GM12875 (cell line): ENCODE data around the gene TRIO.
"Not testable (repeated sequence)": the region's sequence is repeated elsewhere in the genome, so short reads cannot be mapped to it uniquely, and the experiment has no call there.

Experiments
- H3K4me3 ChIP-seq: one replicate; pipeline ENCODE4 v1.5.1; 2011; ENCODE audit warnings: low read depth, low read length, control low read depth
- TF ChIP-seq, protein P1 (sequence below): IDR thresholded peaks from 2 replicates; pipeline ENCODE4 v1.5.1; 2011; ENCODE audit warnings: low read depth, mild to moderate bottlenecking, control low read depth, inconsistent platforms, low read length, moderate library complexity, borderline replicate concordance; ENCODE audit not compliant: insufficient read depth

The TRIO gene

DNA sequence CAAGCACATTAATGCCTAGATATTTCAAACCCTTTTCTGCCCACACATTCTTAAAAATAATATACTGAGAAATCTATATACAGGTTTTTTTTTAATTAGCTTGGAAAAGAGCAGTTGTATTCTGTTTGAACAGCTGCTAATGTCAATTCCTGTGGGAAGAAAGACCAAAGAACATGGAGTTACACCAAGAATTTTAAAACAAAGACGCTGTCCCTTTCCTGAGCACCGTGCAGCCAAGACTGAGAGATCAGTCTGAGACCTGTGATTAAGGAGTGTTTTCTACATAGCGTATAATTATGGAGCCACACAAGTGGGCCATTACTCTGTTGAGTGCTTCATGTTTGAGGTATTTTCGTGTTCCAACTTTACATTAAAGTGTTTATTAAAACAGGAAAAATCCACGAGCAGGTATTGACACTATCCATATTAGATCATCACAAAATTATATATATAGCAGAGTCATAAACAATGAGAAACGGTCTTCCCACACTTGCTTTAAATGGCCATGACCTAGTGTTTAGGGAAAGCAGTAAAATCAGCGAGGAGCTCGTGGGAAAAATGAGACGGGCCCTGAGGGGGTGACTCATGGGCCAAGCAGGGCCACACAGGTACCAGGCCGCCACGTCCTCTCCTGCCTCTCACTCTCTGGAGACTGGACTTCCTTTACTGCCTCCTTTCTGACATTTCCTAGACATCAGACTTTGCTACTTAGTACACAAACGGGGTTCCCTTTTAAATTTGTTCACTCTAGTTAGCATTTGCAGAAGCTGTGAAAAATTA is 285.4 kb downstream of the TRIO start:
- TF ChIP-seq, protein P1, sequence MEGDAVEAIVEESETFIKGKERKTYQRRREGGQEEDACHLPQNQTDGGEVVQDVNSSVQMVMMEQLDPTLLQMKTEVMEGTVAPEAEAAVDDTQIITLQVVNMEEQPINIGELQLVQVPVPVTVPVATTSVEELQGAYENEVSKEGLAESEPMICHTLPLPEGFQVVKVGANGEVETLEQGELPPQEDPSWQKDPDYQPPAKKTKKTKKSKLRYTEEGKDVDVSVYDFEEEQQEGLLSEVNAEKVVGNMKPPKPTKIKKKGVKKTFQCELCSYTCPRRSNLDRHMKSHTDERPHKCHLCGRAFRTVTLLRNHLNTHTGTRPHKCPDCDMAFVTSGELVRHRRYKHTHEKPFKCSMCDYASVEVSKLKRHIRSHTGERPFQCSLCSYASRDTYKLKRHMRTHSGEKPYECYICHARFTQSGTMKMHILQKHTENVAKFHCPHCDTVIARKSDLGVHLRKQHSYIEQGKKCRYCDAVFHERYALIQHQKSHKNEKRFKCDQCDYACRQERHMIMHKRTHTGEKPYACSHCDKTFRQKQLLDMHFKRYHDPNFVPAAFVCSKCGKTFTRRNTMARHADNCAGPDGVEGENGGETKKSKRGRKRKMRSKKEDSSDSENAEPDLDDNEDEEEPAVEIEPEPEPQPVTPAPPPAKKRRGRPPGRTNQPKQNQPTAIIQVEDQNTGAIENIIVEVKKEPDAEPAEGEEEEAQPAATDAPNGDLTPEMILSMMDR: no peak
- no peak overlapping the region for H3K4me3 ChIP-seq

DNA sequence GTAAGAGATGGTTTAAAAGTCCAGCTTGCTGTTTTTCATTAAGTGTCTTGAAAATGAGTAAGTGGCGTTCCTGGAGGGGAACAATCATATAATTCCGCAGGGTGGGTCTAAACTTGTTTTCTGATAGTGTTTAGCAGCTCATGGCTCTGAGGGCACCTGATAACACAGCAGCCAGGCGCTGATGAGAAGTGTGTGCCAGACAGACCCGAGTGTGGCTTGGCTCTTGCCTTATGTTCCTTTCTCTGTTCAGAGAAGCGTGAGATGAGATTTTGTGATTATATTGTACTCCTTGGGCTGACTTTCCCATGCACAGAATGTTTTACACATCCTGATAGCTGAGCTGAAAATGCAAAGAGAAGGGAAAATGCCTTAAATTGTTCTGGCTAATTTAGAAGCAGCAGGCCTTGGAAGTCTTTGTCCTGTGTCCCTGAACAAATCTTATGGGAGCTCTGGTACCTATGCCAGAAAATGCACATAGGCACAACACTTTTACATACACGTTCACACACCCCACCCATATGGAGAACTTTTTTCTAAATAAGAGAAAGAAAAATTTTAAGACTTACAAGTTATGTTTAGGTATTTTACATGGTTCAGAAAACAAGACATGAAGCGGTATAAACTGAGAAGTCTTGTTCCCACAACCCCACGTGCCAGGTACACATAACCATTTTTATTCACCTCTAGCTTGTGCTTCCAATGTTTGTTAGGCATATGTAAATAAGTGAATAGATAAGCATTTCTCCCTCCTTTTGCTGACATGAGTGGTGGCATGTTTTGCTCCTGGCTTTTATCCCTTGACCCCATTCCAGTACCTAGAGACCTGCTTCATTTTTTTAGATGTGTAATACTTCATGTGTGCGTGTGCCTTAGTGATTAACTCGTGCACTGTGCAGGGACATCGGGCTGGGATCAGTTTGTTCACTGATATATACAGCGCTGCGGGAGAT is 286.2 kb downstream of the TRIO start:
- TF ChIP-seq, protein P1: no peak

DNA sequence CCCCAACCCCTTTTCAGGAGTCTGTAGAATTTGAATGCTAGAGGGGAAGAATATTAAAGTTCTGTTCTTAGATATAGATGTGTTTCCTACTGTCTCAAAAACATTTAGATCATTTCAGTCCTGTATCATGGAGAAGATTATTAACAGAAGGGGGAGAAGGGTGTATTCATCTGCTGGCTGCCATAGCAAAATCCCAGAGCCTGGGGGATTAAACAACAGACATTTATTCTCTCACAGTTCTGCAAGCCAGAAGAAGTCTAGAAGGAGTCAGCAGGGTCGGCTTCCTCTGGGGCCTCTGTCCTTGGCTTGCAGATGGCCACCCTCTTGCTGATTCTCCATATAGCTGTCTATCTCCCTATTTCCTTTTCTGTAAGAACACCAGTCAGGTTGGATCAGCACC is 288.4 kb downstream of the TRIO start:
- H3K4me3 ChIP-seq: no peak overlapping the region
- TF ChIP-seq, protein P1: no peak

More for the DNA sequence above, 286.2 kb downstream of the TRIO start:
- no peak overlapping the region for H3K4me3 ChIP-seq

DNA sequence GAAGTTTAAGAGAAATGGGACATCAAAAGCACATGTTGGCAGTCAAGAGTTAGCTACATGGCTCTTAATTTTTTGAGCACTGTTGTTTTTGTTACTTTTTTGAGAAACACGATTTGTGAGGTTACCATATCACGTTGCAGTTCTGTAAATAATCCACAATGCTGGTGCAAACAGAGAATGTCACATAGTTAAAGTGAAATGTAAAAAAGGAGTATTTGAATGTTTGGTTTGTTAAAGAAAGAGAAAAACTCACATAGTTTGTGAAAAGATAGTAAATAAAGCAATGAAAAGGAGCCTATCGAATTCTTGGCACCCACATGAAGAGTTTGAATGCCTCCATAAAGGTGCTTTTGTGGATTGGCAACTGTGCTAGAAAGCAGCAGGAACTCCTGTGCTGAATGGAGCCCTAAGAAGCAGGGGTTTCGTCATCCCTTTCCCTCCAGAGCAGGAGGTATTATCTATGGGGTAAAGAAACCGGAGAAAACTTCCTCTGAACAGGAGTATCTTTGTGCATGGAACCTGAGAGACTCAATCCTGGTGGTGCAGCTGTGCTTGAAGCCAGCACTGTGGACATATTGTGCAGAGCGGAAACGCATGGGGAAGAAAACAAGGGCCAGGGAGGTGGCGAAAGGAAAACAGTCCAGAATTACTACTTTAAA is 289.9 kb downstream of the TRIO start:
- no peak overlapping the region for H3K4me3 ChIP-seq
- TF ChIP-seq, protein P1: no peak

DNA sequence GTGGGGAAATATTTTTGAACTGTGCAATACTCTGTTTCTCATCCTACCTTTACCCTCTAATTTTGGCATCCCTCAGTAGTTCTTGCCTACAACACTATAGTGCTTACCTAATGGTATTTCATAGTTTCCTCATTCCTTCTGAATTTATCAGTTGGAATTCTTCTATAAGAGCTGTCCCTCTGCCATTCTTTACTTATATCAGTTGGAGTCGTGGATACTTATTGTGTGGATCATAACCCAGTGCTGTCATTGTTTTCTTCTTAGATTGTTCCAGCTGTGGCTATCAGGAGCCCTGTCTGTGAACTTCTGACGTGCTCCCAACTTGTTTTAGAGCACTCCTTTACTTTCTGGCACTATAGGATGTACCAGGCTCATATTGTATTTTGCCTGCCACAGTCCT is 292.3 kb downstream of the TRIO start:
- H3K4me3 ChIP-seq: no peak overlapping the region
- TF ChIP-seq, protein P1: no peak

DNA sequence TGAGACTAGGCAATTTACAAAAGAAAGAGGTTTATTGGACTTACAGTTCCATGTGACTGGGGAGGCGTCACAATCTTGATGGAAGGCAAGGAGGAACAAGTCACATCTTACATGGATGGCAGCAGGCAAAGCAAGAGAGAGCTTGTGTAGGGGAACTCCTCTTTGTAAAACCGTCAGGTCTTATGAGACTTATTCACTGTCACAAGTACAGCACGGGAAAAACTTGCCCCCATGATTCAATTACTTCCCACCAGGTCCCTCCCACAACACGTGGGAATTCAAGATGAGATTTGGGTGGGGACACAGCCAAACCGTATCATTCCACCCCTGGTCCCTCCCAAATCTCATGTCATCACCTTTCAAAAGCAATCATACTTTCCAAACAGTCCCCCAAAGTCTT is 293.0 kb downstream of the TRIO start:
- H3K4me3 ChIP-seq: not testable (repeated sequence)
